Calu3 (cell line): ENCODE data around the gene MPV17L2. TPM values are rescaled to one million over a fixed set of nuclear protein-coding genes. Genes with fewer than 3 reads are reported as not detected.

Source experiments
- BruUV-seq: library from RNA; stranded (reverse); fragments of 400-500 nt; replicated peaks from 2 replicates; lab custom pipeline; 2021; lab: Mats Ljungman, UMichigan
- CTCF ChIA-PET: fragments of 300-600 bp; sonication (Branson Sonifier 250); formaldehyde crosslinking; loops from one replicate; lab custom pipeline; 2022; ENCODE audit warnings: antibody characterized with exemption; lab: Charles Lee
- DNase-seq: peaks from one replicate; pipeline ENCODE4 v3.0.0; 2022
- H3K27ac Mint-ChIP-seq: one replicate; pipeline ENCODE4 v1.8.0; 2022; ENCODE audit warnings: mixed read lengths; ENCODE audit not compliant: unreplicated experiment
- H3K27me3 Mint-ChIP-seq: one replicate; pipeline ENCODE4 v1.8.0; 2022; ENCODE audit warnings: mixed read lengths; ENCODE audit not compliant: unreplicated experiment
- H3K36me3 Mint-ChIP-seq: one replicate; pipeline ENCODE4 v1.8.0; 2022; ENCODE audit warnings: mild to moderate bottlenecking, moderate library complexity, mixed read lengths; ENCODE audit not compliant: insufficient read depth, unreplicated experiment
- H3K4me1 Mint-ChIP-seq: one replicate; pipeline ENCODE4 v1.8.0; 2022; ENCODE audit warnings: mild to moderate bottlenecking, low read depth, mixed read lengths; ENCODE audit not compliant: unreplicated experiment
- H3K4me3 Mint-ChIP-seq: one replicate; pipeline ENCODE4 v1.8.0; 2022; ENCODE audit warnings: mild to moderate bottlenecking, low read depth, moderate library complexity, mixed read lengths; ENCODE audit not compliant: unreplicated experiment
- H3K9me3 Mint-ChIP-seq: one replicate; pipeline ENCODE4 v1.8.0; 2022; ENCODE audit warnings: low read depth, mixed read lengths; ENCODE audit not compliant: unreplicated experiment
- CTCF ChIP-seq: fragments of 200-600 bp; IDR thresholded peaks from one replicate; pipeline ENCODE4 v1.8.0; 2022; ENCODE audit warnings: antibody characterized with exemption; ENCODE audit not compliant: unreplicated experiment
- intact Hi-C: fragments of 100-400 bp; cut with micrococcal nuclease; formaldehyde crosslinking; loops from one replicate; pipeline ENCODE4 v1.10.0; 2022; ENCODE audit not compliant: unreplicated experiment
- total RNA-seq: library from RNA; stranded (reverse); gene quantifications from 2 replicates; pipeline ENCODE4 v1.2.3, GENCODE V29; 2022

Gene MPV17L2
- total RNA-seq, 1 experiment from 2014 or later: 10.9 TPM

GRCh38 chr19:18174983-18175382 is 18.0 kb upstream of the MPV17L2 start:
- Mint-ChIP-seq H3K4me1 (no peaks in the 10 kb centered on the region), H3K27me3 (no peaks in the 10 kb centered on the region), H3K9me3 (no peaks in the 10 kb centered on the region), H3K27ac (no peak overlapping the region), H3K4me3 (no peak overlapping the region), H3K36me3 (peaks cover 27% of the 10 kb centered on the region)
- BruUV-seq: no TSS peak
- intact Hi-C loops: no loop called here
- TF ChIP-seq CTCF: no peak
- CTCF ChIA-PET: no interaction called here
- DNase-seq: no peak

- no TSS peak for BruUV-seq
- H3K36me3 Mint-ChIP-seq: peaks cover 23% of the 10 kb centered on the region
- DNase-seq: no peak
- no peaks in the 10 kb centered on the region for H3K27me3 Mint-ChIP-seq
- no peaks in the 10 kb centered on the region for H3K9me3 Mint-ChIP-seq
- CTCF ChIA-PET: no interaction called here
- no peak for TF ChIP-seq CTCF
- H3K4me1 Mint-ChIP-seq: no peaks in the 10 kb centered on the region
- H3K4me3 Mint-ChIP-seq: no peak overlapping the region
- H3K27ac Mint-ChIP-seq: no peak overlapping the region
- intact Hi-C loops: no loop called here
These were observed 16.4 kb upstream of the MPV17L2 start for GRCh38 chr19:18176367-18177310.

- no TSS peak for BruUV-seq
These were observed 13.1 kb upstream of the MPV17L2 start for GRCh38 chr19:18179957-18180356.

GRCh38 chr19:18183529-18183928 is 9.5 kb upstream of the MPV17L2 start:
- H3K36me3 Mint-ChIP-seq: no peaks in the 10 kb centered on the region
- H3K4me1 Mint-ChIP-seq: no peaks in the 10 kb centered on the region
- CTCF ChIA-PET: no interaction called here
- no peak for DNase-seq
- no peaks in the 10 kb centered on the region for H3K27me3 Mint-ChIP-seq
- intact Hi-C loops: no loop called here
- TF ChIP-seq CTCF: no peak
- no TSS peak for BruUV-seq
- H3K9me3 Mint-ChIP-seq: no peaks in the 10 kb centered on the region
- no peak overlapping the region for H3K4me3 Mint-ChIP-seq
- H3K27ac Mint-ChIP-seq: no peak overlapping the region

More at GRCh38 chr19:18179957-18180356, 13.1 kb upstream of the MPV17L2 start:
- Mint-ChIP-seq H3K36me3 (peaks cover 4% of the 10 kb centered on the region), H3K4me3 (no peak overlapping the region), H3K9me3 (no peaks in the 10 kb centered on the region), H3K27me3 (no peaks in the 10 kb centered on the region), H3K27ac (no peak overlapping the region), H3K4me1 (no peaks in the 10 kb centered on the region)
- TF ChIP-seq CTCF: no peak
- intact Hi-C loops: no loop called here
- no peak for DNase-seq
- CTCF ChIA-PET: no interaction called here
